NCI-H2081 (cell line): ENCODE results near the gene CELA1.
A peak's percentile ranks its signal among the peaks of the same experiment; 100 is the strongest.

ENCODE experiments used
- DNase-seq, 2 experiments: peaks; one replicate each; lab custom pipeline; 2025; lab: John Stamatoyannopoulos, UW

CELA1 gene

GRCh38 chr12:51374856-51375255 lies 28.4 kb upstream of the CELA1 start:
- no peak for DNase-seq

DNA sequence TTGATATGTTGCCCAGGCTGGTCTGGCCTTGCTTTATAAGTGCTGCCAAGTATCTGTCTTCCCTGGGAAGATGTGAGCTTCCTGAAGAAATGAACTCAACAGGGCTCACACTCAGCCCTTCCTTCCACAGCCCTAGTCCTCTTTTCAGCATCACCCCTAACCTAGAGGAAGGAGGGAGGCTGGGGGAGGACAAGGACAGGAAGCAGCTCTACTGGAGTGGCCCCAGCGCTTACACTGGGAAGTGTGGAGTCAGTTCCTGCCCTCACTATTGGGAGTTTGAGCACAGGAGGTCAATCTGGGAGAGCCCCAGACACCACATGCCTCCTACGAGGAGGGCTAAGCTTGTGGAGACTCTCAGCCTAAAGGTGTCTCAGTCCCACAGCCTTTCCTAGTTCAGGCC lies 27.9 kb upstream of the CELA1 start:
- DNase-seq: no peak

DNA sequence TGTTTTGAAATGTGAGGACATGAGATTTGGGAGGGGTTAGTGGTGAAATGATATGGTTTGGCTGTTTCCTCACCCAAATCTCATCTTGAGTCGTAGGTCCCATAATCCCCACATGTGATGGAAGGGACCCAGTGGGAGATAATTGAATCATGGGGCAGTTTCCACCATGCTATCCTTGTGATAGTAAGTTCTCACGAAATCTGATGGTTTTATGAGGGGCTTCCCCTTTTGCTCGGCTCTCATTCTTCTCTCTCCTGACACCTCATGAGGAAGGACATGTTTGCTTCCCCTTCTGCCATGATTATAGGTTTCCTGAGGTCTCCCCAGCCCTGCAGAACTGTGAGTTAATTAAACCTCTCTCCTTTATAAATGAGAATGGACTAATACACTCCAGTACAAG lies 26.7 kb upstream of the CELA1 start:
- no peak for DNase-seq

- DNase-seq: no peak
Observed at GRCh38 chr12:51372021-51372420, 25.5 kb upstream of the CELA1 start.

DNA sequence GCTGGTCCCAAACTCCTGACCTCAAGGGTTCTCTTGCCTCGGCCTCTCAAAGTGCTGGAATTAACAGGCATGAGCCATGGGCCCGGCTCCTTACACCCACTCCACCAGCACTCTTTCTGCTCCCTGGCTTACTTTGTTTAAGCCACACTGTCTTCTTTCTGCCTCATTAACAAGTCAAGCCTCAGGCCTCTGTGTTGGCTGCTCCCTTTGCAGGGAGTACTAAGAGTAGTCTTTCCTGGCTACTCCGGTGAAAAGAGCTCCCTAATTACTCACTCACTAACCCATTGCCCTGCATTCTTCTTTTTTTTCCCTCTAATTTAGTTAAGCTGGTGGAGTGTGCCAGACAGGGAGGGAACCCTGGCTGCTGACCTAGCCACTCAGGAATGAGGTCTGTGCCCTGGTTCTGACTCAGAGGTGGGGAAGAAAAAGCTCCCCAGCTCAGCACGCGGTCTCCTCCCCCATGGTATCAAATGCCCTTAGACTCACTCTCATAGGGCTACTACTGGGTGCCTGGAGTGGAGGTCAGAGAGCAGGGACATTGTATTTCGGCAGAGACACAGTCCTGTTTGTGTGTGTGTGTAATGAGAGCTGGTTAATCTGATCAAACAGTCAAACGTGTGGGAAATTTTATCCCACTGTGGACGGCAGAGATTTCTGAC lies 24.9 kb upstream of the CELA1 start:
- DNase-seq: no peak

GRCh38 chr12:51370667-51371066 lies 24.2 kb upstream of the CELA1 start:
- no peak for DNase-seq

- DNase-seq: no peak
Observed at GRCh38 chr12:51369581-51369980, 23.1 kb upstream of the CELA1 start.

DNA sequence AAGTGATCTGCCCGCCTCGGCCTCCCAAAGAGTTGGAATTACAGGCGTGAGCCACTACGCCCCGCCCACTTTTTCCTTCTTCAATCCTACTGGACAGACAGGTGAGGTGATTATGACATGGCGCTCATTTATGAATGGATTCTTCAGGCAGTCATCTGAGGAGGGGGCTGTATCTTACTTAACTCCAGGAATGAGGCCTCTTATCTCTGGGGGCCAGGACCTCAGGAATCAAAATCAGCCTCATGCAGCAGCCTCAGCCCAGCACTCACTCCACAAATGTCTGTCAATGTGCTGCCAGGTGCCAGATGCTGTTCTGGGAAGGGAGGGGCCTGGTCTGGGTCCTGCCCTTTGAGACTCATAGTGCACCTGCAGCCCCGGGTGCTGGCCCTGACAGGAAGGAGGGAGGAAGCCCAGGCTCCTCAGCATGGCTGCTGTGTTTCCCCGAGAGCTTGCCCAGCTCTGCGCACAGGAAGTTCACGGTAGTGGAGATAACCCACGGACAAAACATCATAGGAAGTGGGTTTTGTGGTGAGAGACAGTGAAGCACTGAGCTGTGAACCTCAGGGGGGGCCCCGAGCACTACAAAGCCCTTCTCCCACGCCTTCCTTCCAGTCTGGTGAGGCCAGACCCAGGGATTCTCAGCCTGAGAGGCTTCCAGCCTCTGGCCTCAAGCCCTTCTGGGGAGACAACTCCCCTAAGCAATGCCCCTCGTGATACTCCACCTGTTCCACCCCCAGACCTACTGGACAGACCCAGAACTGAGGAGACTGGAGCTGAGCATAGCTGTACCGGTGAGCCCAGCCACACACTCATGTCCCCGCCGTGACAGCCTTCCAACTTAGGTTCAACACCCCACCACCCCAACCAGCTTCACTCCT lies 22.4 kb upstream of the CELA1 start:
- peak in 1 of 2 experiments; percentile 13 for DNase-seq

DNA sequence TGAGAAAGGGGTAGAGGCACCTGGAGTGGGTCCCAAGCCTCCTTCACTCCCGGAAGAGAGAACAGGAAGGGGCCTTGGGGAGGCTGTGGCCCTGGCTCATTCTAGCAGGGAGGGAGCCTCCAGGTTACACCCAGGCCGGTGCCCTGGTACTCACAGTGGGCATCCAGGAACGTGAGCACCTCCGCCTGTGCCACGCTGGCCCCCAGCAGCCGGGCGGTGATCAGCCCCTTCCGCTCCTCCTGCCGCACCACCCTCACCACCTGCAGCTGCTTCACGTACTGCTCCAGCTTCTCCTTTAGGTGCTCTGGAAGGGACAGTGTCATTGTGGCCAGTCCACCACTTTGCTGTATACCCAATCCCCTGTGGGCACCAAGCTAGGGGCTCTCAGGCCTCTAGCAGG lies 18.8 kb upstream of the CELA1 start:
- DNase-seq: no peak

DNA sequence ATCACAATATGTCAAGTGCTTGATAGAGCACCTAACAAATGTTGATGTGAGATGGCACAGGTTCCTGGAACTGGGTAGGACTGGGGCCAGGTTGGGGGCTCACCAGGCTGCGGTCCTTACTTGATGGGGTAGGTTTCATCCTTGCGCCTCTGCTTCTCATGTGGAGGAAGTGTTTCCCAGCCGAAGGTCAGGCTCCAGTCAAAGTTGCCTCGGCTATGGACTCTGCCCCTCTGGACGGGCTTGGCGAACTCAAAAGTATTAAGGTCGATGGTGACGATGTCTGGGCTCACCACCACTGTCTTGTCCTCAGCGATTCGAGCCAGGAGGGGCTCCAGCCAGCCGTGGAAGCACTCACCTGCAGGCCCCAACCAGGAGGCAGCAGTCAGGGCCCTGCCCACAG lies 17.5 kb upstream of the CELA1 start:
- DNase-seq: no peak

DNA sequence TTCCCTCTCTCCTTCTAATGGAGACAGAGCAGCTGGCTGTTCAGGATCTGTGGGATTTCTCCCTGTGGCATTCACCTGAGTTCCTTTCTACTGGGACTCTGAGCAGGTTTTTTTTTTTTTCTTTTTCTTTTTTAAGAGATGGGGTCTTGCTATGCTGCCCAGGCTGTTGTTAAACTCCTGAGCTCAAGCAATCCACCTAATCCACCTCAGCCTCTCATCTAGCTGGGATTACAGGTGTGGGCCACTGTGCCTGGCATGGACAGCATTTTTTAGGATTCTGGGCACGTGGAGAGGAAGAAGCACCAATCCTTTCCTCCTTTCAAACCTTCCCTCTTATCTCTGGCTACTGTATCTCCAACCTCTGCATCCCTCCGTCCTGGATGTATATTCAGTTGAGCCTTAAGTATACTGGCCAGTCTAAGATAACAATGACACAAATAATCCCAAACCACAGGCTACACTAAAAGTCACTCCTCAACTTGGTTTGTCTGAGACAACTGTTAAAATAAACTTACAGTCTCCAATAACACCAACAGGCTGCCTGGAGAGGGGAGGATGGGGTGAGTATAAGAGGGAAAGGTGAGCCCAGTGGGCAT lies 16.4 kb upstream of the CELA1 start:
- no peak for DNase-seq

- DNase-seq: no peak
Observed at GRCh38 chr12:51362307-51362706, 15.8 kb upstream of the CELA1 start.

DNA sequence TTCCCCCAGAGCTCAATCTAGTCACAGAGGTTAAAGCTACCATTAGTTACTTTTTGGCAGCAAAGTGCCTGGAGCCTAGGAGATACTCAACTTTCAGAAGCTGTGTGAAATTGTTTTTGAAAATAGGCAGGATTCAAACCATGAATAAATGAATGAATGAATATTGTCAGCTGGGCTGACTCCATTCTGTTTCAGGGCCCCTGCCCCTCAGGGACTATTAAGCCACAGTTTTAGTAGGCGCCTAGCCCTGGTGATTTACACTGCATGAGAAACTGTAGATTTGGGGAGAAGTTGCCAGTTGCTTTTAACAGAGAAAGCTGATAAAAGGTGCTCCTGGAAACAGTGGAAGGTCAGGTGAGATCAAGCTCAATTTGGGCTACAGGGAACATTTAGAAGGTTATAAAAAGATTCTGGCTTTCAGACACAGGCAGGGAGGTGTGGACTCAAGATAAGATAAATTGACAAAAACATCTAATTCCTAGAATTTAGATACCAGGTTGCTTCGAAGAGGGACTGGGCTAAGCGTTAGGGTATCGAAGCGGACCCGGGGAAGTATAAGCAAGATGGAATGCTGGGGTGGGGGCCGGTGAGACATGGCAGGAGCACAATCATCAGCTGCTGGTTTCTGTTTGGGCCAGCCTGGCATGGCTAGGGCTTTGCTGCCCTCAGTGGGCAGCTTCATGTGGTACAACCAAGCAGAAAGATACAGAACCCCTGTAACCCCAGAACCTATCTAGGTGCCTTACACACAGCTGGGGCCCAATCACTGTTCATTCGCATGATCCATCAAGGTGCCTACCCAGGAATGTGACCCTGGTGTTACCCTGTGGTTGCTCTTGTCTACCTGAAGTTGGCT lies 14.9 kb upstream of the CELA1 start:
- no peak for DNase-seq

- no peak for DNase-seq
Observed at GRCh38 chr12:51360315-51360714, 13.8 kb upstream of the CELA1 start.

- DNase-seq: no peak
Observed at GRCh38 chr12:51359851-51360250, 13.4 kb upstream of the CELA1 start.

- no peak for DNase-seq
Observed at GRCh38 chr12:51358496-51358895, 12.0 kb upstream of the CELA1 start.

DNA sequence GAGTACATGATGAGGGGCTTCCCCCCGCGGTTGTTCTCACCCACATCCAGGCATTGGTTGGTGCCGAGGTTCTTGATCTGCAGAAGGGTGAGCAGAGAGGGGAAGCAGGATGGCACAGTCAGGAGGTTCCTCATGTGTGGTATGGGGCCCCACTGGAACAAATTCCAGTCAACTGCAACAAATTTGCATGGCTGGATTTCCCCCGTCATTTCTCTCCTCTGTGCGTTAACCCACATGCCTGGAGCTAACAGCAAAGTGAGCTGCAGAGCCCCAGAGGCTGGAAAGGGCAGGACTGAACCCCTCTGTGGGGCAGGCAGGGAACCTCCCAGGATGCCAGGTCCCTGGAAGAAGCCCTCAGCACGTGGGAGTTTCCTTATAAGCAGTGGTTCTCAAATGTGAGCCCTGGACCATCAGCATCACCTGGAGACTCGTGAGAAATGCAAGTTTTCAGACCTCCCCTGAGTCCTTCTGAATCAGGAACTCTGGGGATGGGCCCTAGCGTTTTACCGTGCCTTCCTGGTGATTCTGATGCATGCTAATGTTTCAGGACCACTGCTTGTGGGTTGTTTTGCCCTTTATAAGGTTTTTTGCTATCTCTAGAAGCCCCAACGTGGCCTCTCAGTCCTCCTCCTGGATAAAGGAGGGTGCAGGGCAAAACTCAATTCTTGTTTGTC lies 11.0 kb upstream of the CELA1 start:
- DNase-seq: no peak

DNA sequence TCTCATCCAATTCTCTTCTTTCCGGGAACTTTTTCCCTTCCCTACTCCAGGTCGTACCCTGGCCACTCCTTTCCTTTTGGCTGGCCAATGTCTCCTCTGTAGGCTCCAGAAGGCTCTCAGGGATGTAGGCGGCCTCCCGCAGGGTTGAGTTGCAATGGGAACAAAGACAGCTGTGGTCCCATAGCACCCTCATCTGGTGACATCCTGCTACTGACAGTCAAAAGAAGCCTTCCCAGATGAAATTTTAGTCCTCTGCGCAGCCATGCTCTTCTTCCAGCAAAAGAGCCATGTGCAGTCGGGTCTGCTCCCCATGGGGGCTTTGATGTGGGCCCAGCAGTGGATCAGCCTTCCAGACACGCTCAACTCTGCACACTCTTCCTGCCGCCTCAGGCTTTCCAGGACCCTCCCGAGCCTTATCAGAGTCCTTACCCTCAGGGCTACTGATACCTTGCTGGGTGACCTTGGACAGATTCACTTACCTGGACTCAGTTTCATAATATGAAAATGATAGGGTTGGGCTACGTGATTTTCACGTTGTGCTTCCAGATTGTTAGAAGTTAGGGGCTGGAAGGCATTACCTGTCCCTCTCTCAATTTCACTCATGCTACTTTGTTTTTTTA lies 5.5 kb upstream of the CELA1 start:
- DNase-seq: peak; percentile 56 to 65

- no peak for DNase-seq
Observed at GRCh38 chr12:51349026-51349425, 2.5 kb upstream of the CELA1 start.

DNA sequence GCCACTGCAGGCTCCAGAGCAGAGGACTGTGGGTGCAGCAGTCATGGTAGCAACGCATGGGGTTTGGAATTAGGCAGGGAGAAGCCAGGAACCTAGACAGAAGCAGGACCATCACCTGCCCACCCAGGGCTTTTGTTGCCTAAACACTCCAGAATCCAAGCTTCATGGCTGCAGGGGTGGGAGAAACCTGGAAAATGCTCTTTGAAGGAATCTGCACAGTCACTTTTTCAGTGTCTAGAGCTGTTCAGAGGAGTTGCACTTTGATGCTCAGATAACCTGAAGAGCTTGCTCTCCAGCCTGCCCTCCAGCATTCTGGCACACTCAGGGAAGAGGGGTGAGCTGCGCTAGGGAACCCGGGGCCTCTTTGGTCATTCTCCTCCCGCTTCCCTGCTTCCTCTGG lies 1.6 kb upstream of the CELA1 start:
- DNase-seq: no peak

DNA sequence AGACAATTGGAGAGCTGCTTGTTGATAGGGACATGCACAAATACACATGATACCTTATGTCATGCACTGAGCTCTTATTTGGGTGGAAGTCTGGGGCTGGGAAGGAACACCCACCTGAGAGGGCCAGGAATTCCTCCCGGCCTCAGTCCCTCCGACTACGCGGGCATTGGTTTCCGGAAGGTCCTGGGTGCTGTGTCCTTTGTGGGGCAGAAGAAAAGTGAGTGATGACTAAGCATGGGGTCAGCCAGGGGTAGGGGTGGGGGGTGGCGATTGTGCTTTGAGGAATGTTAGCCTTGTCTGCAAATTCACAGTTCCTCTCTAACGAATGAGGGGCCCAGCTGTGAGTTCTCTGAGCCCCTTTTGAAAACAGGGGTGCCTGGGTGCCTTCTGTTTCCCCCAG lies 798 bp downstream of the CELA1 start:
- no peak for DNase-seq
